Astrocyte (in vitro differentiated cells and primary cell): Measurements from ENCODE around the gene DNAH5.

Experiments used
- CTCF ChIP-seq: IDR thresholded peaks from 2 replicates; pipeline ENCODE4 v1.5.1; 2011; ENCODE audit warnings: low read depth, mild to moderate bottlenecking, inconsistent platforms, low read length, moderate library complexity; ENCODE audit not compliant: insufficient read depth
- EZH2 ChIP-seq: IDR thresholded peaks from 2 replicates; pipeline ENCODE4 v1.6.1; 2012; ENCODE audit warnings: mild to moderate bottlenecking, low read length, inconsistent platforms; ENCODE audit not compliant: insufficient read depth

GRCh38 chr5:13643734-13644133 is 300.8 kb downstream of the DNAH5 start:
- TF ChIP-seq CTCF (no peak), EZH2 (no peak)
